Activated gamma-delta T cell (primary cell): ENCODE results near the gene PLA2G15.

ENCODE experiments used
- DNase-seq: peaks from one replicate; lab custom pipeline; 2025; lab: John Stamatoyannopoulos, UW

PLA2G15 gene

DNA sequence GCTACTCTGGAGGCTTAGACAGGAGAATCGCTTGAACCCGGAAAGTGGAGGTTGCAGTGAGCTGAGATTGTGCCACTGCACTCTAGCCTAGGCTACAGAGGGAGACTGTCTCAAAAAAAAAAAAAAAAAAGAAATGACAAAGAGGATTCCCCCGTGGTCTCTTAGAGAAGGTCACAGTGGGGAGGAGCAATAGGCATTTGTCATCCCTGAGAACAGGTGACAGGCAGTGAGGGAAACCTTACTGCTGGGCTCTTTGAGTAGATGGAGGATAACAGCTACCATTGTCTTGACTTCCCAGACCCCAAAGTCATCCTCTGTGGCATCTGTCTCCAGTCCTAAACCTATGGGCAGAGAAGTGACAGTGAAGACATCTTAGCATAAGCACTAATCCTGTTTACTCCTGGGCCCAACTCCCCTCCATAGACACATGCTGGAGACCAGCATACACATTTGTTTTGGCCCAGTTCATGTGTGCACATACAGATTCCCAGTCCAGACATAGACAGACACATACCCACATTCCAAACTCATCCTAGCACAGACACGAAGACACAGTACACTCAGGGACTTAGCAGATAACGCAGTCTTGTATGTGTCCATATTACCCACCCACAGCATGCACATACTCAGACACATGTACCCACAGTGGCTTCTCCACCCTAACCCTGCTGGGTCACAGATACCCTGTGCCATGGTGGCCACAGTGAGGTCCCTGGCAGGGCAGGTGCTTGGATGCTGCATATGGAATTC is 11.9 kb upstream of the PLA2G15 start:
- no peak for DNase-seq

DNA sequence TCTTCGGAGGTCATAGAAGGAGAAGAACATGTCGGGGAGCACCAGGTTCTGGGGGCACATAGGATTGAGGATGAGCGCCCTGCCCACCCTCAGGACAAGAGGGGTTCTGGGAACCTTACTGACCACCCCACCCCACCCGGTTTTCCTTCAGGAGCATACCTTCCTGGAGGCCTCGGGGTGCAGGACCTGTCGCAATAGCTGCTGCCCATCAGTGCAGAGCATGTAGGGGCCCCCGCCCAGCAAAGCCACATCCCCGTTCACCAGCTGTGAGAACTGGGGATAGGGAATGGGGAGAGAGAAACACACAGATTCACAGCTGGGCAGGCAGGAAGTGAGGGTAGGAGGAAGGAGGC is 11.4 kb upstream of the PLA2G15 start:
- DNase-seq = no peak

DNA sequence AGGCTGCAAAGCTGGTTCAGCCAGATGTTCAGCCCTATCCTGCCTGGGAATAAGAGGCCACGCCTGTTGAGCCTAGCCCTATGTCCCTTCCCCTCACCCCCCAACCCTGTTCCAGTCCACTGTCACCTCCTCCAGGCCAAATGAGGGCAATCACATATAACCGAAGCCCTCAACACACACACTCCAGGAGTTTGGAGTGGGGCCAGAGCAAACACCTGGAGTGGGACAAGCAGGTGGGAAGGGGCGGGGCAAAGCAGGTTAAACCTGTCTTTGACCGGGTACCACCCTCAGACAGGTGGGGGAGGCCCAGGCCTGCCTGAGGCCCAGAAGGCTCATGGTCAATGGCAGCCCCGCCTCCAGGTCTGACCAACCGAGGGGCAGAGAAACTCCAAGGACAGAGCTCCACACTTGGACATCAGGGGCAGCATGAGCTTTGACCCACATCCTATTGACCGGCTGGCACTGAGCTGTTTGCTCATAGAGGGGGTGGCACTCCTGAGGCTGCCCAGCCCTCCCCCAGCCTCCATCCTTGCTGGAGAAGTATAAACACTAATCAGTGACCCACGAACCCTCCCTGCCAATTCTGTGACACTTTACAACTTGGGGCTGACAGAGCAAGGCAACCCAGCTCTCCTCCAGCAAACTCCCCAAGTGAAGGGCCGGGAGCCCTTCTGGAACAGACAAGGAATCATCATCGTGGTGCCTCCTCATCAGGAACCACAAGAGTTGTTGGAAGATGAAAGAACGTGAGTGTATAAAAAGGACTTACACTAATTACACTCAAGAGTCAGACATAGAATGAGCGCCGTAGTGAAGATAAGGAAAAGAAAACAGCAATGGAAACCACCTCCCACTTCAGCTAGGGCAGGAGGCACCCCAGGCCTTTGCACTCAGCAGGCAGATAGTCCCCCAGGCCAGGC is 10.7 kb upstream of the PLA2G15 start:
- no peak for DNase-seq

DNA sequence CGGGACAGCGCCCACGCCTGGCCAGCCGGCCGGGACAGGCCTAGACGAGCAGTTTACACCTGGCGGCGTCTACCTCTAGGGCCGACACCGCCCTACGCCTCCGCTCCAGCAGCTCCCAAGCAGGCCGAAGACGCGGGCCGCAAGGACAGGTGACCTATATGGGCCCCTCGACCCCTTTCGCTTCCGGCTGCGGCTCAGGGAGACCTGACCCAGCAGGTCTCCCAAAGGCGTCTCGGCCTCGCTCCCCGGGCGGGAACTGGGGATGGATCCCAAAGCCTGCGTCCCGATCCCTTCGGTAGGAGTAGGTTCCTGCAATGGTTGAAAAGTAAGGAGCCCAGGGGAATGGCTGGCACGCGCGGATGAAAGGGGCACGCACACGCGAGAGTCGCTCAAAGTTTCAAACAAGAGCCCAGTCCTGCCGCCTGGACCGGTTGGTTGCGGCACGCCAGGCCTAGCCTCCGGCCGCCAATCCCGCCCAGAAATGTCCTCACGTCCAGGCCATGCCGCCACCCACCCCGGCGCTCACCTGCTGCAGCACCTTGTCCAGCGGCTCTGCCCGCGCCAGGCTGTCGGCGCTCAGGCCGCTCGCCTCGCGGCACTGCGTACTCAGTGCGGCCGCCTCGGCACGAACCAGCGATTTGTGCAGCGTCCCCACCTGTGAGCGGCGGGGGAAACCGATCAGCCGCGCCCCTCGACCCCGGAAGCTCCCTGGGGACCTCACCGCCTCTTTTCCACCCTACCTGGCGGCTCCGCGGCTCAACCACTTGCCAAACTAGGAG is 9.9 kb upstream of the PLA2G15 start:
- DNase-seq = peak; percentile 37

DNA sequence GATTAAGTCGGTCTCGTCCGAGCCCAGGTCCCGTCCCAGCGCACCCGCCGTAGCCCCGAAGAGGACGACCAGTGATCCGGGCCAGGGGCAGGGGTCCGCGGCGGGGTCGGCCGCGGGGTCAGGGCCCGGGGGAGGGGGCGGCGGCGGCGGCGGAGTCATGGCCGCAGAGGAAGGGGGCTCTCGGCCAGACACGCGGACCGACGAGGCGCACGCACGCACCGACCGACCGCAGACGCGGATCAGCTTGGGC is 9.4 kb upstream of the PLA2G15 start, which contains the start of gene ESRP2:
Gene ESRP2, minus strand, starts transcription at position 241 of the 250 bp plus-strand sequence. Its CDS starts 82 bp downstream, at position 159.
- DNase-seq = no peak

DNA sequence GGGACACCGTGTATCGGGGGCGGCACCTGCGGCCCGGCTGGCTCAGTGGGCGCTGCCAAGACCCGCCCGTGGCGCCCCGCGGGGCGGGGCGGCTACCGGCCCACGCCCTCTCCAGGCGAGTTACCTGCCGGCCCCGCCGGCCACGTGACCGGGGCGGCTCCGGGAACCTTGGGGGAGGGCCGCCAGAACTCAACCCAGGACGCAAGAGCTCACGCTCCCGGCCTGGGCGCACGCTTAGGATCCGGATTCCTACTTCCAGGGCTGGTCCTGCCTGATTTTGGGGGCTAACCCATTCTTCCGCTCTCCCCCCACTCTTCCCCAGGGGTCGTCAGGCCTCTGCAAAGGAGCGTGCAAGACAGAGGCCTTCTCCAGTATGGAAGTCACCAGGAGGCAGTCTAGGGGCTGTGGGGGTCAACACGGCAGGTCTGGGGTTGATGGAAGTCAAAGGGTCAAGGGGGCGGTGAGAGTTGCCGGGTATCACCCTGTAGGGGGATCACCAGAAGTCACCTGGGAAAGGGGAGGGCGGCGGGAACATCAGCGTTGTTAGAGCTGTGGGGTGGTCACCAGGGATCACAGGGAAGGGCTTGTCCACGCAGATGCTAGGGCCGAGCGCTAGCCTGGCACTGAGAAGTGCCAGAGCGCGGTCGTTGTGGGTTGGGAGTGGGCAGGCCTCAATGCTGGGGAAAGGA is 8.9 kb upstream of the PLA2G15 start:
- peak; percentile 40 for DNase-seq

DNA sequence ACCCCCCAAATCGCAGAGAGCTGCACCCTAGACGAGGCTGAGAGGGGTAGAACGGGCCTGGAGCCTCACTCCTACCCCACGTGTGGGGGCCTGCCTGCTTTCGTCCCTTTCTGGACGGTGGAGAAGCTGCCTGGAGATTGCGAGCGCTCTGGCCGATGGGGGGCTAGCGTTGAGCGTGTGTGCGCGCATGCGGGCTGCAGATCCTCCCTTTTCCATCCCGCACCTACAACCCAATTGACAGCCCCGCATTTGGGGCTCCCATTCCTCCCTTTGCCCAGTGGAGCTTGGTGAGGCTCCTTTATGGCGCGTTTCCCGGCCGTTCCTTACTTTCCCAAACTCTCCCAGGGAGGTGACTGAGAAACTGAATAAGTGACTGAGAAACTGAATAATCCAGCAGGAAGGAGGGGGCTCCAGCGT is 8.3 kb upstream of the PLA2G15 start:
- DNase-seq = no peak

DNA sequence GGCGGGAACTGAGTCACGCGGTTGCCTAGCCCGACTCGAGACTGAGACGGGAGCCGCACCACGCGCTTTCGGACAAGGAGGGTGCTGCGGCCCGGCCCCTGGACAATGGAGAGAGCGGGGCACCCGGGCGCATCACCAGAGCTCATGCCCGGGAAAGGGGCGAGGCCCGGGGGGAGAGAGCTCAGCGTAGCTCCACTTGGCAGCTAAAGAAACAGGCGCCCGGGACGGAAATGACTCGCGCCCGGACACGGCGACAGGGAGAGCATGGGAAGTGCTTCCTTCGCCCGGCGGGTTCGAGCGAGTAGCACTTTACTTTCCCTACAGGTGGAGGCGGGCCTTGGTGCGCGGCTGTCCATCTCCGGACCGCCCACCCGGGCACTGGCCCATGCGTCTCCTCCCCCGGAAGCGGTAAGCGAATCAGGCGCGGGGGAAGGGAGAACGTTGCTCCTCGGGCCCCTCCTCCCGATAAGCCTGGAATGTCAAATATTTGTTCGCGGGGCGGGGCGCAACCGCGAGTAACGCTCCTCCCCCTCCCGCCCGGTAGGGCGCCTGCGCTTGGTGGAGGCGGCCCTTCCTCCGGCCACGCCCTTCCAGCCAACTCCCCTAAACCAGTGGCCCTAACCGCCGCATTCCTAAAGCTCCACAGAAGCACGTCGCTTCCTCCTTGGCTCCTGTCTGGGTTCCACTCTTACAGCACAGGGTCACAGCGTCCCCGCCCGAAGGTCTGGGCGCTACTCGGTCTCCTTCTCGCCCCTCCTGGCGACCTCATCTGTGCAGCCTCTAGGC is 7.7 kb upstream of the PLA2G15 start:
- DNase-seq = peak; percentile 70

DNA sequence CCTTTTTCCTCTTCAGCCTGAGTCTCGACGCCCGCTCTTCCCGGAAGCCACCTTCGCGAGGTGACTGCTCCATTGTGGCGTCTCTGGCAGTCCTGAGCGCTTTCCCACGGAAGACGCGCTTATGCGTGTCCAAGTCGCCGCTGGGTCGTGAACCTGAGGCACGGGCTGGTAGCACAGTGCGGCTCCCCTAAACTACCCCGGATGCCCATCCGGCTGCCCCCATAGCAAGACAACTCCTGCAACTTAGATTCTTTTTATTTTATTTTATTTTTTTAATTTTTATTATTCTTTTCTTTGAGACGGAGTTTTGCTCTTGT is 7.2 kb upstream of the PLA2G15 start:
- no peak for DNase-seq

DNA sequence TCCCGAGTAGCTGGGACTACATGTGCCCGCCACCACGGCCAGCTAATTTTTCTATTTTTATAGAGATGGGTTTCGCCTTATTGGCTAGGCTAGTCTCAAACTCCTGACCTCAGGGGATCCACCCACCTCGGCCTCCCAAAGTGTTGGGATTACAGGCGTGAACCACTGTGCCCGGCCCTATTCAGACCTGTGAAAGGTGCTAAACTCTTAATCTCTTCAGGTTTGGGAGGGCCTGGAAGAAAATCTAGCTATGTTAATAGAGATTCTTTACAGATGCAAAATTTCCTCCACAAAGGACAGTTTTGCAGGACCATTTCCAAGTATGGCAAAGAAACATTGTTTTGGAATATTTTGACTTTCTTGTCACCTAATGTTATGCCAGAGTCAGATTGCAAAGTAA is 3.1 kb upstream of the PLA2G15 start:
- DNase-seq = no peak

DNA sequence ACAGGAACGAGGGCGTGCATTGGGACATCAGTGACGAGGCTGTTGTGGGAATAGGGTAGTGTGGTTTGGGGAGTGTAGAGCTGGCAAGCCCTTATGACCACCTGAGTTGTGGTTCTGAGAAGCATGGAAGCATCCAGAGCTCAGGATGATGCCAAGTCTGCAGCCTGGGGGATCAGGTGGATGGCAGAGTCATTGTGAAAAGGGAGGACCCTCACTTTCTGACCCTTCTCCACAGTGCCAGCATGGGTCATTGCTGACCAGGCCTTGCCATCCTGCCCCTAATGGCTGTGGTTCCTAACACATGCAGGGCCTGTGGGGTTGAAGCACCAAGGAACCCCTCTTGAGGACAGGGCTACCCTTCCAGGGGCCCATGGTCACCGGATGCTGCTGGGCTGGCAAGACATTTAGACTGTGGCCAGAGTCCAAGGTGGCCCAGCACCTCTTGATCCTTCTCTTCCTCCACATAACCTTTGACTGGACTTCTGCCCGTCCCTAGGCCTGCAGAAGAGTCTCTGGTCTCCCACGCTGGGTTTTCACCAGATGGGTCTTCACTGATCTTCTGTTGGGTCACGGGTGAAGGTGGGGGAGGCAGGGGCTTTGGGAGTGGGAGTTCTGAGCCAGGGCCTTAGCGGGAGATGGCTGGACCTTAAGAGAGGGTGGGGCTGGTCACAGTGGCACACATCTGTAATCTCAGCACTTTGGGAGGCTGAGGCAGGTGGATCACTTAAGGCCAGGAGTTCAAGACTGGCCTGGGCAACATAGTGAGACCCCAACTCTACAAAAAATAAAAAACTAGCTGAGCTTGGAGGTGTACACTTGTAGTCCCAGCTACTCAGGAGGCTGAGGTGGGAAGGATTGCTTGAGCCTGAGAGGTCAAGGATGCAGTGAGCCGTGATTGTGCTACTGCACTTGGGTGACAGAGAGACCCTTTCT is 2.0 kb upstream of the PLA2G15 start:
- no peak for DNase-seq

DNA sequence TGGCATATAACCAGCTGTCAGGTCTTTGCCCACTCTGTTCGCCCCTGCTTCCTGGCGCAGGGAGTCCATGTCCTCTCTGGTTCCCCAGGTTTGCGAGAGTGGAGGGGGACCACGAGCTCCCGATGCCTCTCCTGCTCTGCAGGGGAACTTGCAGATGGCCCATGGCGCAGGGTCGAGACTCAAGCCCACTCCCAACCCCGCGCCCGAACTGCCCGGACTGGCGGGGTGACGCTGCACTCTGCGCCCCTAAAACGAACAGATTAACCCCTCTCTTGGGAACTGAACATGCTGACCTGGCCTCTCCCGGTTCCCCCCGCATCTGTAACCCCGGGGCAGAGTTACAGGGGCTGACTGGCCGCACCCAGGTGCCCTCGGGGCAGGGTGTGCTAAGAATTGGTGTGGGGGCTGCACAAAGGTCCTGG is 681 bp upstream of the PLA2G15 start:
- DNase-seq = no peak

DNA sequence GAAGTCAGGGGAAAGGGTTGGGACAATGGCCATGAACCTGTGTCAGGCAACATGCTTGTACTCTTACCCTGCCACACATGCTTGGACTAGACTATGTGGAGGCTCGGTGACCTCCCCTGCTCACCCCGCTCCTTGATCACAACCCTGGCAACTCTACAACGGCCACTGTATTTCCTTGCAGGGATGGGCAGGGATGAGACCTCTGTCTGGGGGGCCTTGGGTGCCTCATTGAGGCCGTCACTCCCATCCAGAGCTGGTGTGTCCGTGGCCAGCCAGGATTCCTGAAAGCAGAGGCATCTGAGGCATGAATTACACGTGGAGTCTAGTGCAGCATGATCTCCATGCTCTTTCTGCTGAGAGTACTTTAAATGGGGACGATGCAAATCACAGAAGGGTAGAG is 948 bp downstream of the PLA2G15 start:
- no peak for DNase-seq

DNA sequence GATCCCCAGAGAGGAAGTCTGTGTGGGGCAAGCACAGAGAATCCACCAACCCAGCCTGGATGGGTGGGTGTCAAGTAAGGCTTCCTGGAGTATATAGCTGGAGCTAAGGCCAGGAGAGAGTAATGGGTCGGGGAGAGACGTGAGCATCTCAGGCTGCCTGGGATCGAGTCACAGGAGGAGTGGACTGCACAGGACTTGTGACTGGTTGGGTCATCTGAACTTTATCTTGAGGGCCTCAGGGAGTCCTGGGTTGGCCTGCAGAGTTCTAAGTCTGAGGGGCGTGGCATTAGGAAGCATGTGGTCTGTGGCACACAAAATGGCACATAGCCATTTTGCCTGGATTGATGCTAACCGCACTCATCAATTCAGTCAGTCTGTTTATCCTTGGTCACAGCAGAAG is 1.5 kb downstream of the PLA2G15 start:
- no peak for DNase-seq

DNA sequence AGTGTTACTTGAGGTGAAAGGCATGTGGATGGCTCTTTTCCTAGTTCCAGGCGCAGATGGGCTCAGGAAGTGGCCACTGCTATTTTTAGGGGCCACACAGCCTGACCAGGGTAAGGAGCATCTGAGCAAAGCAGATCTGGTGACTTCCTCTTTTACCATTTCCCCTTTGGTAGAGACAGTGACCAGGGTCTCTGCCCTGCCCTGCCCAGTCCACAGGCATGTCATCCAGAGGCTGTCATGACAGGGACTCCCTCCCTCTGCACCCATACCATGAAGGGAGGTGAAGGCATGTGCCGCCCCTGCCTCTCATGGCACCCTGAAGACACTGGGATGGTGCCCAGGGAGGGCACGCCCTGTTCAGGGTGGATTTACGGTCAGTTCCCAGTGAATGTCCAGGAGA is 2.2 kb downstream of the PLA2G15 start:
- no peak for DNase-seq

DNA sequence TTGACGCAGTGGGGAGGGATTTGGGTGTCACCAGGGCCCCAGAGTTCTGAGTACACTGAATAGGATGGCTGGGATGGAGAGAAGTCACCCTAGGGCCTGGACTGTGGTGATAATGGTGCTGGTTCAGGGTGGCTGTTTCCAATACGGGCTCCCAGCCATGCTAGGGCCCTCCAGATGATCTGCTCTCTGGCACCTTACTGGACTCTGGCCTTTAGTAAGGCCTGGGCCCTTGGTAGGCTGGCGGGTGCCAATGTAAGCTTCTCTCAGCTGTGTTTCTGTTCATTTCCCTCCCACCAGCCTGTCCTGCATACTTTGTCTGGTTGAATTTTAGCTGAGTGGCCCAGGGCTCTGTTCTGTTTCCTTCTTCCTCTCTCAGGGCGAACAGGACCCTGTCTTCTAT is 2.8 kb downstream of the PLA2G15 start:
- no peak for DNase-seq

DNA sequence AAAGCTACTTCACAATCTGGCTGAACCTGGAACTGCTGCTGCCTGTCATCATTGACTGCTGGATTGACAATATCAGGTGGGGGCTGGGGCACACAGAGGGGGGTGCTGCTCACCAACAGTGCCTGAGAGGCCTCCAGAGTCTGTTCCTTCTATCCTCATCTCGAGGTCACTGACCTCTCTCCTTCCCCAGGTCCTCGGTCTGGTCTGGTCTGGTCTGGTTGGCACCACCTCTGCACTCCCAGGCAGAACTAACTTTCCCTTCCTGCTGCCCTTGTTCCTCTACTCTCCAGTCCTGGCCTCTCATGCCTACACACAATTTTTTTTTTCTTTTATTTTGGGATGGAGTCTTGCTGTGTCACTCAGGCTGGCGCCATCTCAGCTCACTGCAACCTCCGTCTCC is 4.2 kb downstream of the PLA2G15 start:
- DNase-seq = no peak

DNA sequence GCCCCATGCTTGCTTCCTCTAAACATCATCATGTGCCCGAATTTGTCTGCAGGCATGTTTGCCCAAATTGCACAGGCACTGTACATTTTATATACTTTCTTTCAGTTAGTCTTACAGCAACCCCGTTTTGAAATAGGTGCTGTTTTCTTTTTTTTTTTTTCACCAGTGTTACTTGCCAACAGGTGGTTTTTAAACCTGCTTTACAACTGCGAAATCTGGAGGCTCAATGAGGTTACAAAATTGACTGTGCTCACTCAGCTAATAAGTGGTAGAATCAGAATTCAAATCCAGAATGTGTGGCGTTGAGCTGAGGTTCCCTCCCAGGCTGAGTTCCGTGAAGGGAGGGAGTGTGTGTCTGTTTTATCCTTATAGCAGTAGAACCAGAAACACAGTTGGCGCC is 5.8 kb downstream of the PLA2G15 start:
- DNase-seq = no peak

DNA sequence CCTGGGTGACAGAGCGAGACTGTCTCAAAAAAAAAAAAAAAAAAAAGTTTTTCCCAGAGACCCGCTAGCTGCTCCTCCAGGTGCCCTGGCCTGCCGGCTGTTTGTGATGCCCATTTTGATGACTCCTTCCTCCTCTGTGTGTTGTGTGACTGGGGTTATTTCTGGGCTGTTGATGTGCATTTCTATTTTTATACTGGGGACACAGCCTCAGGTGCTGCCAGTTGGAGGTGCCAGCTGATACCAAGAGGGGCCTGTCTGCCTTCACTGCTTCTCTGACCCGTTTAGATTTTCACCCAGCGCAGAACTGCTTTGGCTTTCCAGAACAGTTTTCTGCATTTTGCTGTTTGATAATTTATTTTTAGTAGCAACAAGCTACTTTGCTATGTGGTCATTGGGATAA is 6.7 kb downstream of the PLA2G15 start:
- no peak for DNase-seq

DNA sequence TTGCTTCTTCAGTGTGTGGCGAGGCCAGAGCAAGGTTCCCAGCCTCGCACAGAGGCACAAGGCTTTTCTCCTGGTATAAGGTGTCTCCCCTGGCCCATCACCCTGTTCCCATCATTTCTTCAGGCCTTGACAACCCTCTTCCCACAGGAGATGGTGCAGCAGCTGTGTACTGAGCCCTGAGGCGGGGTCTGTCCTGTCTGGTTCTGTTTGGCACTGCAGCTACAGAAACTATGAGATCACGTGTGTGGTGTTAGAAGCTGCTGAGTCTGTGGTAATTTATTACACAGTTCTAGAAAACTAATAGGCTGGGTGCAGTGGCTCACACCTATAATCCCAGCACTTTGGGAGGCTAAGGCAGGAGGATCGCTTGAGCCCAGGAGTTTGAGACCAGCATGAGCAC is 7.2 kb downstream of the PLA2G15 start:
- DNase-seq = no peak
